Measurements from ENCODE around the gene SYT5.

DNA sequence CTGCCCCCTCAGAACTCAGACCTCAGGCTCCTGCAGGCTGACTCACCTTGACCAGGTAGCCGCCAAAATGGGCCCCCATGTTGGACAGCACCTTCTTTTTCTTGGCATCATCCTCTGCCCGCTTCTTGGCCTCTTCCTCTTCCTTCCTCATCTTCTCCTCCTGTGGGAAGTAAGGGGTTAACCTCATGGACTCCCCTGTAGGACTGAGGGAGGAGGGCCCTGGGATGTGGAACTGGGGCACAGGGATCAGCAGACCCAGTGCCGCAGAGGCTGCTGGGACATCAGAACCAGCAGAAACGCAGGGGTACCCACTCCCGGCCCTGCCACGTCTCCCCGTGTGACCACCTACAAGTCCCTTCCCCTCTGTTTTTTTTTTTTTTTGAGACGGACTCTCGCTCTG lies 42.2 kb downstream of the SYT5 start:
- TF ChIP-seq, protein P1, sequence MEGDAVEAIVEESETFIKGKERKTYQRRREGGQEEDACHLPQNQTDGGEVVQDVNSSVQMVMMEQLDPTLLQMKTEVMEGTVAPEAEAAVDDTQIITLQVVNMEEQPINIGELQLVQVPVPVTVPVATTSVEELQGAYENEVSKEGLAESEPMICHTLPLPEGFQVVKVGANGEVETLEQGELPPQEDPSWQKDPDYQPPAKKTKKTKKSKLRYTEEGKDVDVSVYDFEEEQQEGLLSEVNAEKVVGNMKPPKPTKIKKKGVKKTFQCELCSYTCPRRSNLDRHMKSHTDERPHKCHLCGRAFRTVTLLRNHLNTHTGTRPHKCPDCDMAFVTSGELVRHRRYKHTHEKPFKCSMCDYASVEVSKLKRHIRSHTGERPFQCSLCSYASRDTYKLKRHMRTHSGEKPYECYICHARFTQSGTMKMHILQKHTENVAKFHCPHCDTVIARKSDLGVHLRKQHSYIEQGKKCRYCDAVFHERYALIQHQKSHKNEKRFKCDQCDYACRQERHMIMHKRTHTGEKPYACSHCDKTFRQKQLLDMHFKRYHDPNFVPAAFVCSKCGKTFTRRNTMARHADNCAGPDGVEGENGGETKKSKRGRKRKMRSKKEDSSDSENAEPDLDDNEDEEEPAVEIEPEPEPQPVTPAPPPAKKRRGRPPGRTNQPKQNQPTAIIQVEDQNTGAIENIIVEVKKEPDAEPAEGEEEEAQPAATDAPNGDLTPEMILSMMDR (IDR thresholded peaks at IDR 0.05; ENCODE audit: extremely low read depth in 1 of 2, insufficient read depth in 1 of 2, low read depth in 1 of 2, low read length in 2 of 2): no peak
- TF ChIP-seq POLR2A (IDR thresholded peaks at IDR 0.05; ENCODE audit: low read depth, low read length): no peak
- TF ChIP-seq EZH2 (IDR thresholded peaks at IDR 0.05; ENCODE audit: borderline replicate concordance, low read depth, low read length, severe bottlenecking): no peak
- TF ChIP-seq GATA2 (IDR thresholded peaks at IDR 0.05; ENCODE audit: insufficient read depth, insufficient read length, low read depth, low read length): no peak

Data from endothelial cell of umbilical vein (primary cell).